Lower leg skin (tissue), 4 donors: ENCODE results near the gene MUC2. TPM values are rescaled to one million over a fixed set of nuclear protein-coding genes. Genes with fewer than 3 reads are reported as not detected.

Source experiments
- DNase-seq, 2 donors: peaks; one replicate each; pipeline ENCODE4 v3.0.0-alpha.2; 2019; ENCODE audit warnings: low spot score in 2 of 2
- H3K4me3 ChIP-seq: fragments of 200-600 bp; sonication (generic); 2 replicates; pipeline ENCODE4 v1.5.1; 2017; ENCODE audit warnings: mild to moderate bottlenecking, low read depth; ENCODE audit not compliant: poor library complexity, severe bottlenecking
- CTCF ChIP-seq, 3 donors: fragments of 450-650 bp; IDR thresholded peaks; one replicate each; pipeline ENCODE4 v1.5.1; 2016; ENCODE audit warnings: antibody characterized with exemption in 3 of 3, mild to moderate bottlenecking in 3 of 3, moderate library complexity in 2 of 3
- POLR2A ChIP-seq, 2 donors: fragments of 450-650 bp; IDR thresholded peaks; one replicate each; pipeline ENCODE4 v1.6.1; 2016 to 2017; ENCODE audit warnings: antibody characterized with exemption in 2 of 2, mild to moderate bottlenecking in 1 of 2, moderate library complexity in 1 of 2
- WGBS, 2 donors: methylation state at CpG; one replicate each; pipeline ENCODE4 v1.1.5; 2018; 5-methylcytosine and 5-hydroxymethylcytosine counted together
- intact Hi-C: fragments of 100-400 bp; cut with DNase I; formaldehyde crosslinking; loops from one replicate; pipeline ENCODE4 v1.15.0; 2023; ENCODE audit warnings: low total_unique reads
- total RNA-seq, 4 donors: library from RNA; depleted of rRNA; stranded (reverse); fragments of >200 nt; gene quantifications; one replicate each; pipeline ENCODE4 v1.1.0, GENCODE V29; 2016

The MUC2 gene
- total RNA-seq, 4 donors from 2014 or later: 0.02 TPM; not detected in 3

- no peak overlapping the region for H3K4me3 ChIP-seq
- no peak for TF ChIP-seq POLR2A (IDR thresholded peaks at IDR 0.05)
- TF ChIP-seq CTCF (IDR thresholded peaks at IDR 0.05): no peak
- intact Hi-C loops: loop anchor here (1.0 kb wide), 1 partner anchor 124 kb away; no protein-coding TSS in a partner anchor
- DNase-seq: no peak
- 63 to 79% methylated on average over 25 of the region's 25 CpGs for WGBS, 2 donors
Measured at GRCh38 chr11:1048375-1049070, 26.2 kb upstream of the MUC2 start.

- TF ChIP-seq POLR2A (IDR thresholded peaks at IDR 0.05): no peak
- 87 to 91% methylated on average over 6 of the region's 6 CpGs for WGBS, 2 donors
- intact Hi-C loops: no loop called here
- DNase-seq: no peak
- no peak overlapping the region for H3K4me3 ChIP-seq
Measured at GRCh38 chr11:1049071-1049405, 25.6 kb upstream of the MUC2 start.

GRCh38 chr11:1049431-1049891, 25.2 kb upstream of the MUC2 start:
- no peak overlapping the region for H3K4me3 ChIP-seq
- no peak for DNase-seq
- intact Hi-C loops: no loop called here
- no peak for TF ChIP-seq CTCF (IDR thresholded peaks at IDR 0.05)
- WGBS, 2 donors: 32 to 39% methylated on average over 11 to 13 of the region's 13 CpGs

- TF ChIP-seq POLR2A (IDR thresholded peaks at IDR 0.05) (no peak), CTCF (IDR thresholded peaks at IDR 0.05) (no peak)
- 71 to 78% methylated on average over 11 to 15 of the region's 18 CpGs for WGBS, 2 donors
- DNase-seq: no peak
- intact Hi-C loops: loop anchor here (5.0 kb wide), 1 partner anchor 208 kb away; the partner anchor contains the start of genes POLR2L and TSPAN4
- no peak overlapping the region for H3K4me3 ChIP-seq
Measured at GRCh38 chr11:1049911-1050580, 24.6 kb upstream of the MUC2 start.

GRCh38 chr11:1050581-1051355, 23.9 kb upstream of the MUC2 start:
- TF ChIP-seq POLR2A (IDR thresholded peaks at IDR 0.05) (no peak), CTCF (IDR thresholded peaks at IDR 0.05) (peak in 1 of 3 donors; percentile 78)
- intact Hi-C loops: loop anchor here (5.0 kb wide), 1 partner anchor 208 kb away; the partner anchor contains the start of genes POLR2L and TSPAN4
- peak; percentile 49 to 93 for DNase-seq
- 34 to 46% methylated on average over 36 to 37 of the region's 39 CpGs for WGBS, 2 donors
- no peak overlapping the region for H3K4me3 ChIP-seq
